Erythroblast (primary cell): ENCODE results near the gene CFAP58.

ENCODE experiments used
- DNase-seq, 2 experiments: peaks; one replicate each; lab custom pipeline; 2025; lab: John Stamatoyannopoulos, UW
- GATA1 ChIP-seq: IDR thresholded peaks from 2 replicates; pipeline ENCODE4 v1.6.1; 2011; ENCODE audit warnings: low read depth, mild to moderate bottlenecking, control low read depth, low read length, moderate library complexity
- POLR2A ChIP-seq: IDR thresholded peaks from 2 replicates; pipeline ENCODE4 v1.6.1; 2011; ENCODE audit warnings: mild to moderate bottlenecking, low read length

CFAP58 gene

DNA sequence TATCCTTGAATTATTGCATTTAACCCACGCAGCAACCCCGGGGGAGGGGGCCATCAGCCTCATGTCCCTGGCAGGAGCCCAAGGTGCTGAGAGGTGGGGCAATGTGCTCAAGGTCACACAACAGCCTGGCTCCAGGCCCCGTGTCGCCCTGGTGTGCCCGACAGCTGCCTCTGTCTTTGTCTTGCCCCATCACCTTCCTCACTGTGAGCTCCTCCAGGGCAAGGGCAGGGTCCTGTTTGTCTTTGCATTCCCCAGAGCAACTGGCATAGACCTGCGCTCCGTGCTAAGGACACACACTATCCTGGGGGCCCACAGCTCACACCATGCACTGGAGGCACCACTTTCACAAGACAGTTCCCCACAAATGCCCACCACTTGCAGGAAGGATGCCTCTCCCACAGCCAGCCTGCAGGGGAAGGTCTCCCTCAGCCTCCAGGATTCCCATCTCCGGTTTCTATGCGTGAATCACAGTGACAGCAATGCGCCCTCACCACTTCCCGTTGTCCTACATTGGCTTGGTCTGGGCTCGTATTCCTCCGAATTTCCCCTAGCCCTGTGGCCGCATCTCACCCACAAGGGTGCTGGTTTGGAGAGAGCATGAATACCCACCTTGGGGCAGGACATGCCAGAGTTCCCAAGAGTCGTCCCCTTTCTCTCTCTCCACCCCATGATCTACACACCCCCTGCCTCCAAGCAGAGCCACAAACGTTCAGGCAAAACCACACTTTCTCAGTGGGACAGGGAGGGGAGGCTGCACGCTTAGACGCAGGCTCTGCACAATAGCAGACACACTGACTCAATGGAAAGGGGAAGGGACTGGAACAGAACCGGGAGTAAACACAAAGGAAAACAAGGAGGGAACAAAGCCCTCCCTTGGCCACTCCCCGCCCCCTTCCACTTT, 25.6 kb upstream of the CFAP58 start:
- no peak for DNase-seq
- TF ChIP-seq GATA1 (no peak), POLR2A (no peak)

- DNase-seq, result no peak
- no peak for TF ChIP-seq GATA1
- no peak for TF ChIP-seq POLR2A
Measured at GRCh38 chr10:104328646-104328895, 25.1 kb upstream of the CFAP58 start.

DNA sequence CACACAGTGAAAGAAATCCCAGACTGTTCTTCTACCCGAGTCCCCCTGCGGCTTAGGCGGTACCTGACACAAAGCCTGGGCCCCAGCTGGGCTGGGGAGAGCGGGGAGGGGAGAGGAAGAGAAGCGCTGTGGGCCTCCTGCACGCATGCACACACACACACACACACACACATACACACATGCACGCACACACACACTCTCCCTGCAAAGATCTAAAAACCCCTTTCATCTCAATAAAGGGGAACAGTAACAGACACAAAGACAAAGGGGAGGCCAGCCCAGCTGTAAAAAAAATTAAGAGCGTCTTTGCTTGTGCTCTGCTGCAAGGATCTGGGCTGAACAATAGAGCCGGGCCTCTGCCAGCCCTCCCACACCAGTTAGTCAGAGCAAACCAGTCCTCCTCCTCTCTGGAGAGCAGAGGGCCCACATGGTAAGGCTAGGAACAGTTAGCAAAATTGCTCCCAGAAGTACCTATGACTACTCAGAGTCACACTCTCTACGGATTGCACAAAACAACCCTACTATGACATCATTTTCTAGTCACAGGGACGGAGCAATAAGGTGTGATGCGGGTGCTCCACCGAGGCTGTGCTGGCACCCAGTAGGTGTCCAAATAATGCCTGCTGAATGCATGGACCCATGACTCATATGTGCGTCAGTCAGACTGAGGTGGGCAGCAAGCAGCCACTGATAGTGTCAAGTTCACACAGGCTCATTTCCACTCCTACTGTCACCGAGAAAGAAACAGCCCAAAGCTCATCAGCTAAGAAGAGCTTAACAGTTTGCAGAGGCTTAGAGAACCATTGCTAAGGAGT, 24.5 kb upstream of the CFAP58 start:
- TF ChIP-seq GATA1 (no peak), POLR2A (peak; percentile 45)
- peak; percentile 82 to 91 for DNase-seq

GRCh38 chr10:104329735-104330134, 23.9 kb upstream of the CFAP58 start:
- DNase-seq, result no peak
- no peak for TF ChIP-seq GATA1
- TF ChIP-seq POLR2A, result no peak

DNA sequence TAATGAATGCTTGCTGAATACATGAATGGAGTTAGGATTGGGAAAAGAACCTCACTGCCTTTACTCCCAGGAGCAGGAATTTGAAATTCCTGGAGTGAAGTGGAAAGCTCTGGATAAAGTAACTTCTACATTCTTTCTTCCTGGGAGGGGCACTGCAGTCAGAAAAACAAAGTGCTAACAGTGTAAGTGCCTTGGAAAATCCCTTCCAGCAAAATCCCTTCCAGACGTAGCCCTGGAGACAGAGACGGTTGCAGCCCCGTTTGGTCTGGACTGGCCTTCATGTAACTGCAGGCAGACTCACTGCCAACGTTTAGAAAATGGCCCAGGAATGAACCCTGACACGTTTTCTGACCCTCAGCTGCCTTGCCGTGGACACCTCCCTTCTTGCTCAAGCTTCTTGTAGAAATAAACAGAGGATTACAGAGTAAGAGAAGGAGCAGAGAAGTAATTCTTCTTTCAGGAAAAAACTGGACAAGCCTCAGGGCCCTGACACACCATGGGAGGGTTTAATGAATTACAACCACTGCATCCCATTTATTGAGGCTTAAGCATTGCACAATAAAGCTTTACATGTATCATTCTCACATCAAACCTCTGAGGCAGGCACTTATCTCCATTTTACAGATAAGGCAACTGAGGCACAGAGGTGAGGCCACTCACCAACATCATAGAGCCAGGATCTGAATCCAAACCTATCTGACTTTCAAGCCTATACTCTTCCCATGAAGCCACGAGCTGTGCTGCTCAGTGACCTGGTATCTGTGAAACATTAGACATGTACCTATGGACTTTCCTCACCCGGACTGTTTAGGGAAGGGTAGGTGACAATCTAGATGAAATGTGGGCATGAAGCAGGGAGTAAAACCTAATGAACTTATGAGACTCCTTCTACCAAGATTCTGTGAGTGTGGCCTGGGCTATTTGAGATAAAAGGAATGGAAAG, 23.2 kb upstream of the CFAP58 start:
- TF ChIP-seq GATA1 (no peak), POLR2A (no peak)
- peak; percentile 12 to 43 for DNase-seq

- peak in 1 of 2 experiments; percentile 13 for DNase-seq
- TF ChIP-seq GATA1 (no peak), POLR2A (no peak)
Measured at GRCh38 chr10:104331208-104331838, 22.3 kb upstream of the CFAP58 start.

DNA sequence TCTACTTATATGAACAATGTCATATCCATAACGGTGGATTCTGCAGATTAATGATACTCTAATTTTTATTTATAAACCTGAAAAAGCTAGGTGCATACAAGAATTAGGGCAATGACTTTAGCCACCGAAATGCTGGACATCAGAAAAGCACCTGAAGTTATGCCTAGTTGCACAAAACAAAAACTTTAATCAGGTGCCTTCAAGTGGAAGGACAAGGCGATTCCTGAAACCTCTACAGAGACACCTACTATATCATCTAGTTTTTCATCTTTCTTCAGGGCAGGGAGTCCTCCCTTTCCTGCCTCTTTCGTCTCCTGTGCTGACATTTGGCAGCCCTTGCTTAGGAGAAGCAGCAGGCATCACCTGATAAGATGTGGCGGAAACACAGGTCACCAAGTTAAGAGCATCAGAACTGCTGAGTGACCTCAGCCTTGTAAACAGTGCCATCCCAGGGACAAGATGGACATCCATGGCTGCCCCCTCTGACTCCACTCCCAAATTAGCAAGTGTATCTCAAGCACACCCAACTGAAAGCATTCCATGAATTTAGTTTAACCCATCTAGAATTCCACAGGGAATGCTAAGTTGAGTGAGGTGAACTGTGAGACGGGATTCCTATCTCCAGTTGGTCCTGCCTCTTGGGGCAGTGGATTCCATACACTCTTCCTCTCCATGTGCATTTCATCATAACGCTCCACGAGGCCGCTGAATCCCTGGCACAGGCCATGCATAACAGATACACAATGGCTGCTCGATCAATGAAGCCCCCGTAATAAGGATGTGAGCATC, 21.2 kb upstream of the CFAP58 start:
- TF ChIP-seq GATA1 (no peak), POLR2A (no peak)
- peak; percentile 80 to 83 for DNase-seq

DNA sequence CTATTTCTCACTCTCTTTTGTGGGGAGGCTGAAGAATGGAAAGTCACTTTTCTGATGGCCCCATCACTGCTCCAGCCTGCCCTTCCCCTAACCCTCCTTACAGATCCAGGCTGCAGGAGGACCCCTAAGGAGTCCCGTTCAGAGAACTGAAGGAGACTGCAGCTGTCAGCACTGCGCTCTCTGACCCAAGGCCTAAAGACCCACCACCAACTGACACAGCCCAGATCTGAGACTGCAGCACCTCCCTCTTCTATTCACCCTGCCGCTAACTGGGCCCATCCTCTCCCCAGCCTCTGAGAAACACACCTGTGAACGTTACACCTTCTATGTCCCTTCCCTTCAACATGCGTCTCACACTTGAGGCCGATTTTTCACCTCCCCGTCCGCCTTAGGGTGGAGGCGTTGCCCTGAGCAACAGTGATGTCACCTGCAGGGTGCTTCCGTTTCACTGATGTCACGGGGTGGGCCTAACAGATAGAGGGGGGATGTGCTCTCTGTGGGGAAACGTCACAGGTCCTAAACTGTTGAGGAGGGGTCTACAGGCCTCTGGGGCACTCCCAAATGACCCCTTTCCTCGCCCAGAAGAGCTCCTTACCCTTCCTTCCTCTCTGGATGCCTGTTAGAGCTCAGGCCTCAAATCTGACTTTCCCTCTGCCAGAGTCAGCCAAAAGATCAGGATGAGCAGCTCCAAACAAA, 20.5 kb upstream of the CFAP58 start:
- peak; percentile 29 to 53 for DNase-seq

DNA sequence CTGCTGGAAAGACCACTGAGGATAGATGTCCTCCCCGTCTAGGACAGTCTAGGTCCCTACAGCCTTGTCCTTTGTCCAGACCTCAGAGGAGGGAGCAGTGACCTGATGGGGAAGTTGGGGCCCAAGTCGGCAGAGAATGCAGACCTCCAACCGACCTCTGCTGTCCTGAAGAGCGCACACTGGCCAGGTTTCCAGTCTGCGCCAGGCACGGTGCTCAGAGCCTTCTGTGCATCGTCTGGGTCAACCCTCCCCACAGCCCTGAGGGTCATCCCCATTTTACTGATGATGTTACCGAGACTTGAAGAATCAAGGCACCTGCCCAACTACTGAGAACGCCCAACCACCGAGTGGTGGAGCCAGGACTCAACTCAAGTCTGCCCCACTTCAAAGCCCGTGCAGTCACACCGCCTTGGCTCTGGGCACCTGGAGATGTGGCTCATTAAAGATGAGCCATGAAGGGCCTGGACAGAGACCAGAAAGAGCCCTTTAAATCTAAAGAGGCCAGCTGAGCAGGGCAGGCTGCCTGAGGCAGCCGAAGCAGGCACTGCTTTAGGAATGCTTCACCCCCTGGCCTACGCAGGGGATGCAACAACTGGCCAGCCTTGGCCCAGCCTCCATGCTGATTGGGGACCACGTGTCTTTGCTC, 19.8 kb upstream of the CFAP58 start:
- DNase-seq, result no peak
- TF ChIP-seq GATA1, result no peak
- no peak for TF ChIP-seq POLR2A

More for the DNA sequence above, 20.5 kb upstream of the CFAP58 start:
- TF ChIP-seq POLR2A (no peak), GATA1 (no peak)

GRCh38 chr10:104334561-104334960, 19.1 kb upstream of the CFAP58 start:
- TF ChIP-seq POLR2A, result no peak
- TF ChIP-seq GATA1, result no peak
- DNase-seq, result no peak

DNA sequence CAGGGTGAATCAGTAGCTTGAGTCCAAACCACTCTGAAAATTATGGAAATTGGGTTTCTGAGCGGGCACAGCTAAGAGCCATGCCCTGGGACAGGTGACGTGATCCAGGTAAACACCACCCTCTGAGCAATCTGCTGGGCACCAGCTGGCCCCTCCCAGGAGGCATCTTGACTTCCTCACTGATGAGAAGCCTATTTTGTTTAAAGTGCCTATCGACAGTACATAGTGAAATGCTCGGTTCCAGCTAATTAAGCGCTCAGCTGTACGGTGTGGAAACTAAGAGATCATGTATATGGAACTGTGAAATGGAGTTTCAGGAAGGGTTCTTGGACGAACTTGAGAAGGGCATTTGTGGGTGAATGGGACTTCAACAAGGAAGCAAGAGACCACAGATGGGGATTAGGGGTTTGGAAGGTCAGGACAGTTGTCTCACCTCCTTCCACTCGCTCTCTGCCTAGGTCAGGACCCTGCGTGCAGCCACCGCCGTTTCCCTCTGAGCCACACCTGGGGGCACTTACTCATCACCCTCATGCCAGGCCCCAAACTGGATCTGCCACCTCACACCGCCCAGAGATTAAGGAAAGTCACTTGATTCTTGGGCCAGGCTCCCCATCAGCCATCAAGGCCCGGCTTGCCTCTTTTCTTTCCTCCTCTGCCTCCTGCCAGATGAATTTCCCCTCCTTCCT, 18.5 kb upstream of the CFAP58 start:
- TF ChIP-seq POLR2A, result no peak
- TF ChIP-seq GATA1, result no peak
- no peak for DNase-seq
